SU-DHL-6 (cell line): ENCODE data around the gene FMN1.

Source experiments
- H2AFZ ChIP-seq: fragments of 200-600 bp; sonication (generic); 2 replicates; pipeline ENCODE4 v1.6.1; 2014; ENCODE audit warnings: low read depth, mild to moderate bottlenecking, moderate library complexity, mixed read lengths, antibody characterized with exemption, low read length; ENCODE audit not compliant: severe bottlenecking
- H3F3A ChIP-seq: fragments of 200-600 bp; shearing (Covaris generic); 2 replicates; pipeline ENCODE4 v1.6.0; 2016; ENCODE audit warnings: antibody characterized with exemption, mild to moderate bottlenecking; ENCODE audit not compliant: insufficient read depth
- H3K27ac ChIP-seq: fragments of 200-600 bp; sonication (generic); 2 replicates; pipeline ENCODE4 v1.5.1; 2016; ENCODE audit warnings: low read depth, mild to moderate bottlenecking, low read length, moderate library complexity, mixed read lengths
- H3K27me3 ChIP-seq: fragments of 200-600 bp; sonication (generic), shearing (Covaris generic); 2 replicates; pipeline ENCODE4 v1.6.0; 2014; ENCODE audit warnings: mild to moderate bottlenecking, low read length
- H3K36me3 ChIP-seq: fragments of 200-600 bp; sonication (generic); 2 replicates; pipeline ENCODE4 v1.6.1; 2014; ENCODE audit warnings: mild to moderate bottlenecking, low read length, mixed read lengths
- H3K4me2 ChIP-seq: fragments of 300-600, 200-600 bp; shearing (Covaris generic), sonication (generic); 2 replicates; pipeline ENCODE4 v1.6.0; 2014; ENCODE audit warnings: low read length, low read depth, mild to moderate bottlenecking; ENCODE audit not compliant: poor library complexity, severe bottlenecking
- H3K4me3 ChIP-seq: fragments of 200-600 bp; sonication (generic); 2 replicates; pipeline ENCODE4 v1.5.1; 2014; ENCODE audit warnings: antibody characterized with exemption, low read length, mild to moderate bottlenecking, mixed read lengths; ENCODE audit not compliant: insufficient read depth, poor library complexity, severe bottlenecking
- H3K79me2 ChIP-seq: fragments of 200-600 bp; sonication (generic); 2 replicates; pipeline ENCODE4 v1.6.1; 2014; ENCODE audit warnings: mild to moderate bottlenecking, low read length, moderate library complexity; ENCODE audit not compliant: insufficient read depth
- H3K9ac ChIP-seq: fragments of 200-600 bp; sonication (generic); 2 replicates; pipeline ENCODE4 v1.7.0; 2014; ENCODE audit warnings: mild to moderate bottlenecking, low read length
- H3K9me2 ChIP-seq: fragments of 200-600 bp; sonication (generic); replicated peaks from 2 replicates; pipeline ENCODE4 v1.6.1; 2014; ENCODE audit warnings: low read length; ENCODE audit not compliant: insufficient read depth
- H3K9me3 ChIP-seq: fragments of 200-600 bp; sonication (generic); 2 replicates; pipeline ENCODE4 v1.6.1; 2014; ENCODE audit warnings: low read length, mixed read lengths; ENCODE audit not compliant: insufficient read depth
- H4K20me1 ChIP-seq: fragments of 200-600 bp; sonication (generic); 2 replicates; pipeline ENCODE4 v1.6.1; 2014; ENCODE audit warnings: low read depth, mild to moderate bottlenecking, antibody characterized with exemption, low read length, moderate library complexity, mixed read lengths
- CTCF ChIP-seq: fragments of 200-600 bp; sonication (generic); IDR thresholded peaks from one replicate; pipeline ENCODE4 v1.5.1; 2017; ENCODE audit warnings: antibody characterized with exemption, mild to moderate bottlenecking, low read length, moderate library complexity; ENCODE audit not compliant: insufficient read depth, poor library complexity, severe bottlenecking
- EZH2phosphoT487 ChIP-seq: fragments of 200-600 bp; sonication (generic), shearing (Covaris generic); conservative IDR thresholded peaks from 2 replicates; pipeline ENCODE4 v1.6.1; 2018; ENCODE audit warnings: mild to moderate bottlenecking, antibody characterized with exemption, low read length, moderate library complexity, mixed read lengths

The FMN1 gene

DNA sequence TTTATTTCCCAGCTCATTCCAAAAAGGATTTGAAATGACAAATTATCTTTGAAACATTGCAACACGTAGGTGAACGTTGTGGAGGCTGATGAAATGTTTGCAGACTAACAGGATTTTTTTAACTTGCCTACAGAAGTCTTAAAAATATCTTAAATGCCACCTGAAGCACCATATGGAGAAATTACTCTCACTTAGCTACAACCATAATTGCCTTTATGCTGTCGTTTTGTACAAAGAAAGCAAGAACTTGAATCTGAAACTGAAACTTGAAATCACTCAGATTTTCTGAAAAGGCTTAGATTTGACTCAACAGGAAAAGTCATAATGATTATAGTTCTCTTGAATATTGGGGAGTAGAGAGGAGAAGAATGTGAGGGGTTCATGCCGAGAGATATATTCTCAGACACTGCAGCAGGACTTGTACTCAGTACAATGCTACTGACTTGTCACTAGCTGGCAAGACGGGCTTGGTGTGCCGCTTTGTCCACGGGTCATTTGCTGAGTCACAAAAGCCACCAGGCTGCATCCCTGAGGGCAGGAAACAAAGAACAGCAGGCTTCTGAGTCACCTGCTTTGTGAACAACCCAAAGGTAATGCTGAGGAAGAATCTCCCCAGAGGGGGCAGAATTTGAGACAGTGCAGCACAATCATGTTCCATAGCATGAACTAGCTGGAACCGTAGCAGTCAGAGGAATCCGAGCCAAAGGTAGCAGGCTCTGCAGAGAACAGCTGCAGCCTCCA is 7.1 kb upstream of the FMN1 start:
- H3K9ac ChIP-seq = no peak overlapping the region

GRCh38 chr15:33200903-33201302 is 6.4 kb upstream of the FMN1 start:
- Histone ChIP-seq H3K4me3 (no peak overlapping the region), H3F3A (no peaks in the 10 kb centered on the region), H4K20me1 (no peaks in the 10 kb centered on the region), H3K4me2 (no peak overlapping the region), H3K9me2 (no peaks in the 10 kb centered on the region), H3K36me3 (no peaks in the 10 kb centered on the region), H2AFZ (no peak overlapping the region), H3K79me2 (no peaks in the 10 kb centered on the region), H3K9me3 (no peaks in the 10 kb centered on the region), H3K27me3 (no peaks in the 10 kb centered on the region), H3K9ac (no peak overlapping the region), H3K27ac (no peak overlapping the region)
- no peak for TF ChIP-seq CTCF
- TF ChIP-seq EZH2phosphoT487 = no peak

More for the DNA sequence above, 7.1 kb upstream of the FMN1 start:
- H2AFZ ChIP-seq = no peak overlapping the region
- peak overlapping the region; percentile 29 for H3K4me2 ChIP-seq
- H3K27me3 ChIP-seq = no peaks in the 10 kb centered on the region
- no peaks in the 10 kb centered on the region for H3K36me3 ChIP-seq
- H3K9me2 ChIP-seq = no peaks in the 10 kb centered on the region
- no peak overlapping the region for H3K27ac ChIP-seq
- no peaks in the 10 kb centered on the region for H3K79me2 ChIP-seq
- no peak for TF ChIP-seq CTCF
- no peak overlapping the region for H3K4me3 ChIP-seq
- no peaks in the 10 kb centered on the region for H4K20me1 ChIP-seq
- no peaks in the 10 kb centered on the region for H3K9me3 ChIP-seq
- H3F3A ChIP-seq = no peaks in the 10 kb centered on the region

- Histone ChIP-seq H3K27me3 (no peaks in the 10 kb centered on the region), H3K9me3 (no peaks in the 10 kb centered on the region), H3K9ac (no peak overlapping the region), H3K36me3 (no peaks in the 10 kb centered on the region), H3K4me2 (no peak overlapping the region), H3K79me2 (no peaks in the 10 kb centered on the region), H3K9me2 (no peaks in the 10 kb centered on the region), H2AFZ (no peak overlapping the region), H4K20me1 (no peaks in the 10 kb centered on the region), H3K27ac (no peak overlapping the region), H3F3A (no peaks in the 10 kb centered on the region), H3K4me3 (no peak overlapping the region)
- TF ChIP-seq CTCF (no peak), EZH2phosphoT487 (no peak)
Measured at GRCh38 chr15:33200444-33200843, 5.9 kb upstream of the FMN1 start.
